H9 (cell line): ENCODE data around the gene PPP1CA. TPM values are rescaled to one million over a fixed set of nuclear protein-coding genes. Genes with fewer than 3 reads are reported as not detected.

Experiments used
- DNase-seq: peaks from one replicate; pipeline ENCODE4 v3.0.0-alpha.2; 2017
- H2AFZ ChIP-seq: one replicate; pipeline ENCODE4 v1.6.1; 2013; ENCODE audit warnings: mild to moderate bottlenecking, low read length, control low read depth, moderate library complexity
- H2AK5ac ChIP-seq: 2 replicates; pipeline ENCODE4 v1.6.1; 2013; ENCODE audit warnings: low read length, control low read depth, mixed read lengths; ENCODE audit not compliant: insufficient read length
- H2BK120ac ChIP-seq: one replicate; pipeline ENCODE4 v1.6.1; 2013; ENCODE audit warnings: low read depth, mild to moderate bottlenecking, low read length, control low read depth, inconsistent platforms; ENCODE audit not compliant: poor library complexity, severe bottlenecking
- H2BK12ac ChIP-seq: 2 replicates; pipeline ENCODE4 v1.6.1; 2013; ENCODE audit warnings: low read length, control low read depth, mixed read lengths, low read depth; ENCODE audit not compliant: insufficient read length
- H2BK15ac ChIP-seq: 2 replicates; pipeline ENCODE4 v1.6.1; 2013; ENCODE audit warnings: low read depth, low read length, control low read depth
- H2BK20ac ChIP-seq: one replicate; pipeline ENCODE4 v1.6.1; 2013; ENCODE audit warnings: low read depth, mild to moderate bottlenecking, low read length, control low read depth, inconsistent platforms; ENCODE audit not compliant: poor library complexity, severe bottlenecking
- H2BK5ac ChIP-seq: 2 replicates; pipeline ENCODE4 v1.6.1; 2013; ENCODE audit warnings: low read length, control low read depth, mixed read lengths; ENCODE audit not compliant: insufficient read length
- H3K14ac ChIP-seq: 2 replicates; pipeline ENCODE4 v1.6.1; 2013; ENCODE audit warnings: low read length, control low read depth; ENCODE audit not compliant: insufficient read depth
- H3K18ac ChIP-seq: 2 replicates; pipeline ENCODE4 v1.6.1; 2013; ENCODE audit warnings: low read depth, mild to moderate bottlenecking, mixed read lengths, low read length, control low read depth; ENCODE audit not compliant: insufficient read length
- H3K23ac ChIP-seq: 2 replicates; pipeline ENCODE4 v1.6.1; 2013; ENCODE audit warnings: low read length, control low read depth, mixed read lengths, low read depth; ENCODE audit not compliant: insufficient read length
- H3K23me2 ChIP-seq: 2 replicates; pipeline ENCODE4 v1.6.1; 2013; ENCODE audit warnings: low read depth, mild to moderate bottlenecking, mixed read lengths, low read length, control low read depth; ENCODE audit not compliant: insufficient read length, poor library complexity, severe bottlenecking
- H3K27ac ChIP-seq: 2 replicates; pipeline ENCODE4 v1.5.1; 2013; ENCODE audit warnings: low read length, control low read depth, mixed read lengths, low read depth; ENCODE audit not compliant: insufficient read length
- H3K27me3 ChIP-seq: 2 replicates; pipeline ENCODE4 v1.6.1; 2013; ENCODE audit warnings: low read length, control low read depth, inconsistent platforms; ENCODE audit not compliant: insufficient read depth
- H3K4ac ChIP-seq: 2 replicates; pipeline ENCODE4 v1.6.1; 2013; ENCODE audit warnings: low read depth, mild to moderate bottlenecking, control low read depth, inconsistent platforms, low read length, moderate library complexity
- H3K4me1 ChIP-seq: 2 replicates; pipeline ENCODE4 v1.6.1; 2013; ENCODE audit warnings: low read length, control low read depth, inconsistent platforms; ENCODE audit not compliant: insufficient read depth
- H3K4me2 ChIP-seq: 2 replicates; pipeline ENCODE4 v1.6.1; 2013; ENCODE audit warnings: low read length, control low read depth, mixed read lengths; ENCODE audit not compliant: insufficient read length, insufficient read depth
- H3K56ac ChIP-seq: 2 replicates; pipeline ENCODE4 v1.6.1; 2013; ENCODE audit warnings: low read depth, mild to moderate bottlenecking, mixed read lengths, low read length, control low read depth; ENCODE audit not compliant: insufficient read length
- H3K79me1 ChIP-seq: 2 replicates; pipeline ENCODE4 v1.6.1; 2013; ENCODE audit warnings: low read depth, mild to moderate bottlenecking, moderate library complexity, low read length, control low read depth, inconsistent platforms; ENCODE audit not compliant: insufficient read depth, poor library complexity, severe bottlenecking
- H3K79me2 ChIP-seq: 2 replicates; pipeline ENCODE4 v1.6.1; 2013; ENCODE audit warnings: low read length, control low read depth, inconsistent platforms; ENCODE audit not compliant: insufficient read depth
- H3K9ac ChIP-seq: 2 replicates; pipeline ENCODE4 v1.6.1; 2013; ENCODE audit warnings: low read length, control low read depth, mixed read lengths; ENCODE audit not compliant: insufficient read length; ENCODE audit errors: extremely low read depth
- H3K9me3 ChIP-seq: one replicate; pipeline ENCODE4 v1.6.1; 2013; ENCODE audit warnings: low read depth, low read length, inconsistent platforms; ENCODE audit not compliant: control insufficient read depth
- H3T11ph ChIP-seq: one replicate; pipeline ENCODE4 v1.6.1; 2013; ENCODE audit warnings: mild to moderate bottlenecking, low read length, control low read depth, inconsistent platforms
- H4K20me1 ChIP-seq: one replicate; pipeline ENCODE4 v1.6.1; 2013; ENCODE audit not compliant: control insufficient read depth, insufficient read length, insufficient read depth
- H4K5ac ChIP-seq: 2 replicates; pipeline ENCODE4 v1.6.1; 2013; ENCODE audit warnings: low read depth, mild to moderate bottlenecking, mixed read lengths, low read length, control low read depth; ENCODE audit not compliant: insufficient read length
- H4K8ac ChIP-seq: replicated peaks from 2 replicates; pipeline ENCODE4 v1.6.1; 2013; ENCODE audit warnings: low read length, control low read depth, mixed read lengths, low read depth; ENCODE audit not compliant: insufficient read length
- H4K91ac ChIP-seq: 2 replicates; pipeline ENCODE4 v1.6.1; 2013; ENCODE audit warnings: low read depth, mild to moderate bottlenecking, moderate library complexity, mixed read lengths, low read length, control low read depth; ENCODE audit not compliant: insufficient read length
- H3K27ac Mint-ChIP-seq, 3 experiments: 2 replicates in 2 of 3; 3 replicates in 1 of 3; pipeline ENCODE4 v1.8.0; 2020 to 2021; ENCODE audit warnings: mixed read lengths in 3 of 3, mild to moderate bottlenecking in 1 of 3, moderate library complexity in 1 of 3
- H3K27me3 Mint-ChIP-seq: 2 replicates; pipeline ENCODE4 v1.8.0; 2021; ENCODE audit warnings: low read depth, mild to moderate bottlenecking, moderate library complexity, mixed read lengths
- H3K36me3 Mint-ChIP-seq, 3 experiments: 2 replicates in 2 of 3; 3 replicates in 1 of 3; pipeline ENCODE4 v1.8.0; 2020 to 2021; ENCODE audit warnings: low read depth in 3 of 3, mixed read lengths in 3 of 3; ENCODE audit not compliant: insufficient read depth in 1 of 3
- H3K4me1 Mint-ChIP-seq, 2 experiments: 2 replicates each; pipeline ENCODE4 v1.8.0; 2020; ENCODE audit warnings: mixed read lengths in 2 of 2
- H3K4me3 Mint-ChIP-seq, 2 experiments: 2 replicates in 1 of 2; 3 replicates in 1 of 2; pipeline ENCODE4 v1.8.0; 2020 to 2021; ENCODE audit warnings: mild to moderate bottlenecking in 2 of 2, mixed read lengths in 2 of 2, moderate library complexity in 1 of 2
- H3K9me3 Mint-ChIP-seq, 2 experiments: 2 replicates in 1 of 2; 3 replicates in 1 of 2; pipeline ENCODE4 v1.8.0; 2020; ENCODE audit warnings: mild to moderate bottlenecking in 2 of 2, mixed read lengths in 2 of 2, moderate library complexity in 1 of 2
- CTCF ChIP-seq: fragments of 200-600 bp; sonication (generic); conservative IDR thresholded peaks from 3 replicates; pipeline ENCODE4 v1.8.0; 2021; ENCODE audit warnings: antibody characterized with exemption, mild to moderate bottlenecking
- WGBS: extraction: QIAGEN DNeasy Blood & Tissue Kit; methylation state at CpG from one replicate; pipeline ENCODE4 v1.1.7; 2013; ENCODE audit warnings: missing lambda C conversion rate, low lambda C conversion rate, mixed read lengths; ENCODE audit not compliant: insufficient read length; ENCODE audit errors: extremely low coverage; 5-methylcytosine and 5-hydroxymethylcytosine counted together
- total RNA-seq: library from RNA; stranded (reverse); gene quantifications from 2 replicates; pipeline ENCODE4 v1.2.1, GENCODE V29; 2021

The PPP1CA gene
- total RNA-seq, 1 experiment from 2014 or later = 205 TPM

DNA sequence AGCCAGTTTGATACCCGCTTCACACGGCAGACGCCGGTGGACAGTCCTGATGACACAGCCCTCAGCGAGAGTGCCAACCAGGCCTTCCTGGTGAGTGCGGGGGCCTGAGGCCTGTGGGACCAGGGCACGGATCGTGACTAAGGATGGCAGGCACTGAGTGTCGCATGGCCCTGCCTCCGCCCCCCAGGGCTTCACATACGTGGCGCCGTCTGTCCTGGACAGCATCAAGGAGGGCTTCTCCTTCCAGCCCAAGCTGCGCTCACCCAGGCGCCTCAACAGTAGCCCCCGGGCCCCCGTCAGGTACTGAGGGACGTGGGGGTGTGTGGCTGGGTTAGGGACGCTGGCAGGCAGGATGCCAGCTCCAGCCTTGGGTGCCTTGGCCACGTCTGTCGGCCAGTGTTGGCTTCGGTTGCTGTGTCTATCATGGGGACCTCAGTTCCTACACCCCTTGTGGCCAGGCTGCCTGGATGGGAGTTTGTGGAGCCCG, 32.8 kb upstream of the PPP1CA start:
- Histone ChIP-seq H3K18ac (no peak overlapping the region), H2BK15ac (no peak overlapping the region), H2BK20ac (no peak overlapping the region), H3K79me2 (no peaks in the 10 kb centered on the region), H3K4me2 (no peak overlapping the region), H3K27ac (no peak overlapping the region), H3K56ac (no peak overlapping the region), H2BK120ac (no peak overlapping the region), H3K23me2 (no peaks in the 10 kb centered on the region), H3K79me1 (no peaks in the 10 kb centered on the region), H3T11ph (no peak overlapping the region), H4K8ac (no peak overlapping the region), H4K5ac (no peak overlapping the region), H2BK12ac (no peak overlapping the region), H3K14ac (no peak overlapping the region), H3K9me3 (no peaks in the 10 kb centered on the region), H2BK5ac (no peak overlapping the region), H2AK5ac (no peak overlapping the region), H3K4ac (no peak overlapping the region), H3K27me3 (no peaks in the 10 kb centered on the region), H4K20me1 (no peaks in the 10 kb centered on the region), H3K9ac (no peak overlapping the region), H3K4me1 (no peaks in the 10 kb centered on the region; the same call in 1 of the 2 replicates), H2AFZ (no peak overlapping the region), H4K91ac (no peak overlapping the region), H3K23ac (no peak overlapping the region)
- Mint-ChIP-seq H3K27ac (no peak overlapping the region), H3K4me3 (no peak overlapping the region), H3K9me3 (no peaks in the 10 kb centered on the region), H3K4me1 (peaks cover 4 to 10% of the 10 kb centered on the region in 2 experiments), H3K27me3 (no peaks in the 10 kb centered on the region; the same call in 1 of the 2 replicates), H3K36me3 (peaks cover 12 to 47% (median 40%) of the 10 kb centered on the region in 3 experiments; a peak in 6 of 7 replicates)
- no peak for DNase-seq
- no peak for TF ChIP-seq CTCF
- WGBS = no CpG with 5 or more reads among the region's 23 CpGs
